ENCODE results near the gene LMO3. TPM values are rescaled to one million over a fixed set of nuclear protein-coding genes. Genes with fewer than 3 reads are reported as not detected.

Gene LMO3
- total RNA-seq, 1 donor from 2014 or later, result 0.98 TPM

DNA sequence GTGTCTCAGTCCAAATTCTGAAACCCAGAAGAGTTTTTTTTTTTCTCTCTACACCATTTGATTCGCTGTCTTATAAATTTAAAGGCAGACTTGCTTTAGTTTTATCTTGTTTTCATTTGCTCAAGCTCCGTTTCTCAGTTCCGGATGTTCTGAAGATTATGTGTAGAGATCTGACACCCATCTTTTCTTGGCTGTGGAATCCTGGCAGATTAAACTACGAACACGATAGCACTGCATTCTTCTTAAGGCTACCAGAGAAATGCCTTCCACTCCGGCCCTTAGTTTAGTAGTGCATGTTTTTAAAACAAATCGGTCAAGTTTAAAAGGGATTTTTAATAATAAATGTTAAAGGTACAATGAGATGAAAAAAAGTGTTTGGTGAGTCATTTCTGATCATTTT, 106.4 kb downstream of the LMO3 start:
- TF ChIP-seq EZH2 (IDR thresholded peaks at IDR 0.05; ENCODE audit: insufficient read depth, low read length), result no peak
- TF ChIP-seq, protein P1, sequence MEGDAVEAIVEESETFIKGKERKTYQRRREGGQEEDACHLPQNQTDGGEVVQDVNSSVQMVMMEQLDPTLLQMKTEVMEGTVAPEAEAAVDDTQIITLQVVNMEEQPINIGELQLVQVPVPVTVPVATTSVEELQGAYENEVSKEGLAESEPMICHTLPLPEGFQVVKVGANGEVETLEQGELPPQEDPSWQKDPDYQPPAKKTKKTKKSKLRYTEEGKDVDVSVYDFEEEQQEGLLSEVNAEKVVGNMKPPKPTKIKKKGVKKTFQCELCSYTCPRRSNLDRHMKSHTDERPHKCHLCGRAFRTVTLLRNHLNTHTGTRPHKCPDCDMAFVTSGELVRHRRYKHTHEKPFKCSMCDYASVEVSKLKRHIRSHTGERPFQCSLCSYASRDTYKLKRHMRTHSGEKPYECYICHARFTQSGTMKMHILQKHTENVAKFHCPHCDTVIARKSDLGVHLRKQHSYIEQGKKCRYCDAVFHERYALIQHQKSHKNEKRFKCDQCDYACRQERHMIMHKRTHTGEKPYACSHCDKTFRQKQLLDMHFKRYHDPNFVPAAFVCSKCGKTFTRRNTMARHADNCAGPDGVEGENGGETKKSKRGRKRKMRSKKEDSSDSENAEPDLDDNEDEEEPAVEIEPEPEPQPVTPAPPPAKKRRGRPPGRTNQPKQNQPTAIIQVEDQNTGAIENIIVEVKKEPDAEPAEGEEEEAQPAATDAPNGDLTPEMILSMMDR (IDR thresholded peaks at IDR 0.05; ENCODE audit: insufficient read depth, low read depth, low read length), result no peak
- Histone ChIP-seq H3K36me3 (ENCODE audit: insufficient read depth, low read length) (no peaks in the 10 kb centered on the region), H3K27me3 (ENCODE audit: insufficient read depth, low read length) (no peaks in the 10 kb centered on the region), H3K4me3 (ENCODE audit: insufficient read depth, low read depth, low read length) (no peak overlapping the region), H4K20me1 (ENCODE audit: insufficient read depth, low read length) (no peaks in the 10 kb centered on the region), H3K9me3 (ENCODE audit: insufficient read depth, low read depth, low read length) (no peaks in the 10 kb centered on the region), H3K4me2 (ENCODE audit: low read length) (no peak overlapping the region), H3K79me2 (ENCODE audit: insufficient read depth, low read length) (no peaks in the 10 kb centered on the region), H3K27ac (ENCODE audit: low read depth, low read length) (no peak overlapping the region), H3K9ac (ENCODE audit: low read length) (no peak overlapping the region), H2AFZ (ENCODE audit: low read depth, low read length) (no peak overlapping the region), H3K4me1 (ENCODE audit: insufficient read depth, low read length) (no peaks in the 10 kb centered on the region)
- DNase-seq (ENCODE audit: low read depth) (no peak), FAIRE-seq (no peak)
- Mint-ChIP-seq H3K9me3 (ENCODE audit: unreplicated experiment) (no peaks in the 10 kb centered on the region), H3K27ac (ENCODE audit: unreplicated experiment) (no peak overlapping the region), H3K4me1 (ENCODE audit: low read depth, unreplicated experiment) (no peaks in the 10 kb centered on the region), H3K4me3 (ENCODE audit: unreplicated experiment) (no peak overlapping the region), H3K27me3 (ENCODE audit: low read depth, unreplicated experiment) (no peaks in the 10 kb centered on the region), H3K36me3 (ENCODE audit: low read depth, unreplicated experiment) (no peaks in the 10 kb centered on the region)

Measured in astrocyte (in vitro differentiated cells and primary cell).